ENCODE results near the gene HELZ. TPM values are rescaled to one million over a fixed set of nuclear protein-coding genes. Genes with fewer than 3 reads are reported as not detected.

HELZ gene
- total RNA-seq, 1 donor = 29.4 TPM

DNA sequence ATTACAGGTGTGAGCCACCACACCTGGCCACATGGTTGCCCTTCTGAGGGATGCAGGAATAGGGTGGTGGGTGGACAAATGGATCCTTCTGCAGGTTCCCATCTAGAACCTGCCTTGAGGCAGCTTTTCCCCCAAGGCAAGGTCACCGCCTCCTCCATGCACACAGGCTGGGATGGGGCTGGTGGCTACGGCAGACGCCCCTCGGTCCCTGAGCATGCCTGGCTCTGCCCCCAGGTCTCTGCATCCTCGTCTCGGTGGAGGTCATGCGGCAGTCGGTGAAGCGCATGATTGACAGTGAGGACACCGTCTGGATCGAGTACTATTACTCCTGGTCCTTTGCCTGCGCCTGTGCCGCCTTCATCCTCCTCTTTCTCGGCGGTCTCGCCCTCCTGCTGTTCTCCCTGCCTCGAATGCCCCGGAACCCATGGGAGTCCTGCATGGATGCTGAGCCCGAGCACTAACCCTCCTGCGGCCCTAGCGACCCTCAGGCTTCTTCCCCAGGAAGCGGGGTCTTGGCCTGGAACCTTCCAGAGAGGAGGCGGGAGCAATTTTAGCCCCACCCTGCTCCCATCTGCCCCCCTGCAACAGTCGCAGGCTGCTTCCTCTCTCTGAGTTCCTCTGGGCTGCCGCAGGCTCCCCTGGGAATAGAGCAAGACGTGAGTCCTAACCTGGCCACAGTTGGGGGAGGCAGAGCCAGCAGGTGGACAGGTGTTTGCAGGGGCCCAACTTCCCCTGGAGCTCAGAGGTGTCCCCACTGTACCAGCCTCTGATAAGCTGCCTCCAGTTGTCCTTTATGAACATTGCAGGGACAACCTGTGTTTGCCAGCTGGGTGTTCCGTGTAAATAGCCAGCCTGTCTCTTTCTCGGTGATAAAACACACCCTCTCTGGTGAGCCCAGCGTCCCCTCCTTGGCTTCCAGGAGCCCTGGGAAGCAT lies 188.9 kb downstream of the HELZ start:
- no peak for DNase-seq (ENCODE audit: low read depth in 2 of 3, low spot score in 2 of 3)

GRCh38 chr17:67055041-67055443 lies 190.0 kb downstream of the HELZ start:
- no peak for DNase-seq (ENCODE audit: low read depth in 2 of 3, low spot score in 2 of 3)

- DNase-seq (ENCODE audit: low read depth in 2 of 3, low spot score in 2 of 3) = no peak
Measured at GRCh38 chr17:67054608-67055007, 190.4 kb downstream of the HELZ start.

DNA sequence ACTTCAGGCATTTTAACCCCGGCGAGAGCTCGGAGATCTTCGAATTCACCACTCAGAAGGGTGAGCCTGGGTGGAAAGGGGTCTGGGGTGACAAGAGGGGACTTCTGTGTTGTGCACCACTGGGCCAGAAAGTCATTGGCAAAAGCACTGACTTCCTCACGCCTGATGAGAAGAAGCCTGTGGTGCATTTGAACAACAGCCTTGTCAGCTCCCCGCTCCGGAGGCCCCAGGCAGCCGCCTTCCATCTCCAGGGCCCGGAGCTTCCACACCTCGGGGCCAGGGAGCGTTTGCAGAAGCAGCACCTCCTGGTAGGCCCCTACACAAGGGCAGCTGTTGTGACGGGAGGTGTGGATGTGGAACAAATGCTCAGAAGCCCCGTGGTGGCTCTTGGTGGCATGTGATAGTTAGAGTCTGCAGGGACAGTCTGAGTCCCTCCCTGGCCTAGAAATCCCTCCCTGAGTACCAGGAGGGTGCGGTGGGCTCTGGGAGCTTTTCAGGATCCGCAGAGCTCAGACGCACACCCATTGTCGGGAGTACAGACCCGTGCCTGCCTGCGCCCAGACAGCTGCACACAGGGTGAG lies 190.9 kb downstream of the HELZ start:
- no peak for DNase-seq (ENCODE audit: low read depth in 2 of 3, low spot score in 2 of 3)

- no peak for DNase-seq (ENCODE audit: low read depth in 2 of 3, low spot score in 2 of 3)
Measured at GRCh38 chr17:67053438-67054000, 191.5 kb downstream of the HELZ start.

DNA sequence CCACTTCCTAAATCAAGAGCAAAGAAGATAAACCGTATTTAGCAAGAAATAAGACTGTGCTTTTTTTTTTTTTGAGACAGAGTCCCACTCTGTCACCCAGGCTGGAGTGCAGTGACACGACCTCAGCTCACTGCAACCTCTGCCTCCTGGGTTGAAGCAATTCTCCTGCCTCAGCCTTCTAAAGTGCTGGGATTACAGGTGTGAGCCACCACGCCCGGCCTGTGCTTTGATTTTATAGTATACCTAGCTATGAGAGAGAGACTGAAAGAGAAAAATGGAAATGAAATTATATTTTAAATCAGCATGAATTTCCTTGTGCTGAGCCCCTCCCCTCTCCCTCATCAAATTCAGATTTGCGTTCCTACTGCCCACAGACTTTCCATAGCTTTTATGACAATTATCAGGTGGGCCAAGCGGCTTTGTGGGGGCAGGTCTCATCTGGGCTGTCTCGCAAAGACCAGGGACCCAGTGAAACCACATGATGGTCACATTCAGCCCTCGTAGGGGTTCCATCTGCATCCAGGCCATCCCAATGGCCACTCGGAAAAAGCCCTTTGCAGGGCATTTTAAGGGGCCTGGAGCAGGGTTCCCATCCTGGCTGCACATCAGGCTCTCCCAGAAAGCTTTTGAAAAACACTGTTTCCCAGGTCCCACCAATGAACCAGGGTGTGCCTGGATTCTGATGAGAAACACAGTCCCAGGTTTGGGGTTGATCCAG lies 192.1 kb downstream of the HELZ start:
- DNase-seq (ENCODE audit: low read depth in 2 of 3, low spot score in 2 of 3) = no peak

DNA sequence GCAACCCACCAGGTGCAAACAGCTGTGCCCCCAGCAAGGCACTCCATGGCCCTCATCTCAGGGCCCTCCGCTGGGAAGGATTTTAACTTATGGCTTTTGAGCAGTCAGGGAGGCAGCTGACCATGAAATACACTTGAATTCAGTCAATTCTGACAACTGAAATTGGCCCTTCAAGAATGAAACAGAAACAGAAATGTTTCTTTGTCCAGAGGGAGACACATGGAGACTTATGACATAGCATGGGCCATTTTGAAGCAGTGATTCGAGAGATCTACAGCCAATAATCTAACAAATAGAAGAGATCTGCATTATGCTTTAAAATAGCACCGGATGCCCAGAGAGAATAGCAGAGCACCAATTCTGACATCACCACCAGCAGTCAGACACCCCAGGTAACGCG lies 193.2 kb downstream of the HELZ start:
- DNase-seq (ENCODE audit: low read depth in 2 of 3, low spot score in 2 of 3) = no peak

DNA sequence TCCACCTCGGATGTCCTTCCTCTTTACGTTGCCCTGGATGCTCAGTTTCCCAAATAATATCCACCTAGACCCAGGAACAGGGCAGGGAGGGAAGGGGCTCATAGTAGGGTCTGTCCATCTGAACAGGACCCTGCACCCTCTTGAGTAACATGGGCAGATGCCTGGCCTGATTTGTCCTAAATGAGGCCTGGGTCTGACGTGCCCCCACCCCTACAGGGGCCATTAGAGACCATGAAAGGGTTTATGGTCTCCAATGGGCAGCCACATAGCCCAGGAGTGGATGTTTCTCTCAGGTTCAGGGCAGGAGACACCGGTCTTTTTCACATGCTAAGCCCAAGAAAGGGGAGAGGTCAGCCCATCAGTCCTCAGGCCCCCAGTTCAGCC lies 193.8 kb downstream of the HELZ start:
- no peak for DNase-seq (ENCODE audit: low read depth in 2 of 3, low spot score in 2 of 3)

DNA sequence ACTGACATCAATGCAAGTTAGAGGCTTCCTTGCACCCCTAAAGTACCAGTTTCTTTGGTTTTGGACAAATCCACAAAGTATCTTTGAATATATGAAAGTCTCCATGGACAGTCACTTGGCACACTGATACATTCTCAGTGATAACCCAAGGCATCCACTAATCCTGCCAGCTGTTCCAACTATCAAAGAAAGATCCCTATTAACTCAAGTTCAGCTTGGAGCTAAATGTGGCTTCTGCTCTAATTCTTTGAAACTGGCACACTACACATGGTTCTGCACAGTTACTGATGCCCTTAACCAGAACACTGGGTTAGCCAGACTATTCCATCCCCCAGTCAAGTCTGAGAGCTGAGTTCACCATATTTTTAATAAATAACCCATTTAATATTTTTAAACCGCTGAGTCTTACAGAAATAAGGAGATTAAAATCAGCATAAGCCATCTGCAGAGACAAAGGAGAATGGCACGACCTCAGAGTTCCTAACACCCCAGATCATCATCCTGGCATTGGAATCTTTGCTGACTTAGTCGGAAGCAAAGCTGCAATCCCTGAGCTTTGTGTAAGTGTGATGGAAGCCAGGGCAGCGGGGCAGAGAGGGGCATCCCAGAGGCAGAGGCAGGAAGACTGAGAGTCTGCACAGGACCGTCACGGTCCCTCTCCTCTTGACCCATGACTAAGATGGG lies 194.4 kb downstream of the HELZ start:
- DNase-seq (ENCODE audit: low read depth in 2 of 3, low spot score in 2 of 3) = no peak

DNA sequence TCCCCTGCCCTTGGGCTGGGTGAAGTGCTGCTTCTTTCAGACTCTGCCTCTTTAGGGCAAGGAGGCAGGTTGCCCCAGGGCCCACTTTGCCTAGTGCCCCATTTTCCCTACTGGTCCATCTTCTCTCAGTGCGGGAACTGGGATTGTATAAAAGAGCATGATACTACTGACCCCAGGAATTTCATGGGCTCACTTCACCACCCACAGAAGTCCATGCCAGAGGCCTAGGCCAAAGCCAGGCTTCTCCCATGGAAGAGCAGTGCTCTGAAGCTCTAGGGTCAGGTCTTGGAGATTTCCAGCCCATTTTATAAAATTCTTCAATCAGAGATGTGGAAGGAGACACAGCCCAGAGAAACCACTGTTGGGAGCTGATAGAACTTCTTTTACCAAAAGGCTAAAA lies 194.9 kb downstream of the HELZ start:
- no peak for DNase-seq (ENCODE audit: low read depth in 2 of 3, low spot score in 2 of 3)

DNA sequence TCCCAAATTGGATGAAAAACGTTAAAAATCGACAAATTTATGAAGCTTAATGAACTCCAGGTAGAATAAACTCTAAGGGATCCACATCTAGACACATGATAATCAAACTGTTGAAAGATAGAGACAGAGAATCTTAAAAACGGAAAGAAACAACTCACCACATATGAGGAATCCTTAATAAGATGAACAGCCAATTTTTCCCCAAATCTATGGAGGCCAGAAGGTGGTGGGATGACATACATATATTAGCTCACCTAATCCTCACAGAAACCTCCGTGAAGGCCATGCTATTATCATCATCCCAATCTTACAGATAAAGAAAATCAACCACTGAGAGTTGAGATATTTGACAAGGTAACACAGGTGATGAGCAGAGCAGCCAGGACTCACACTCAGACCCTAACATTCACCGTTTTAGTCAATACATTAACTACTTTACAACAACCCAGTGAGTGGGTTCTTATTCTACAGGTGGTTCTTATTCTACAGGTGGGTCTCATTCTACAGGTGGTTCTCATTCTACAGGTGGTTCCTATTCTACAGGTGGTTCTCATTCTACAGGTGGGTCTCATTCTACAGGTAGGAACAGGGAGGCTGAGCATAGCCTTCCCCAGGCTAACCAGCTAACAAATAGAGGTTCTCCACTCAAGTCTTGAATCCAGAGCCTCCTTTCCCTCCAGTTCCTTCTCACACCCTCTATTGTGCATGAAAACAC lies 195.8 kb downstream of the HELZ start:
- DNase-seq (ENCODE audit: low read depth in 2 of 3, low spot score in 2 of 3) = no peak

DNA sequence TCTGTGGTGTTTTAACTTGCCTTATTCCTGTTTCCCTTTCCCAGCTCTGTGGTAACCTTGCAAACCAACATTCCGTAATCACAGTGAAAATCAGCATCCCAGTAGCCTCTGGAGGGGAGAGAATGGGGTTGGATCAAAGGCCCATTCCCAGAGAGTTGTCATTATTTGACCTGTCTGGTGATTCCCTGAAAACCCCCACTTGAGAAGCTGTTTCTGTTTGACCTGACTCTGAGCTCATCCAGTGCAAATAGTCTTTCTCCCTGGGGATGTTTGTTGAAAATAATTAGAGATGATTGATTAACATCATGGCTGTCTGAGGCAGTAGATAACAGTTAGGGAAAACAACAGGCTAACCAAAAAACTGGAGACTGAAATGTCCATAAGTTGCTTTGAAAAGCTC lies 197.6 kb downstream of the HELZ start:
- DNase-seq (ENCODE audit: low read depth in 2 of 3, low spot score in 2 of 3) = no peak

- no peak for DNase-seq (ENCODE audit: low read depth in 2 of 3, low spot score in 2 of 3)
Measured at GRCh38 chr17:67046398-67046797, 198.6 kb downstream of the HELZ start.

- no peak for DNase-seq (ENCODE audit: low read depth in 2 of 3, low spot score in 2 of 3)
Measured at GRCh38 chr17:67044940-67045339, 200.1 kb downstream of the HELZ start.

GRCh38 chr17:67044016-67044772 lies 200.8 kb downstream of the HELZ start, which contains the start of gene CACNG1:
TSS of gene CACNG1 (plus strand) at chr17:67044554. CDS start at chr17:67044661, 107 bp downstream.
- no peak for DNase-seq (ENCODE audit: low read depth in 2 of 3, low spot score in 2 of 3)

DNA sequence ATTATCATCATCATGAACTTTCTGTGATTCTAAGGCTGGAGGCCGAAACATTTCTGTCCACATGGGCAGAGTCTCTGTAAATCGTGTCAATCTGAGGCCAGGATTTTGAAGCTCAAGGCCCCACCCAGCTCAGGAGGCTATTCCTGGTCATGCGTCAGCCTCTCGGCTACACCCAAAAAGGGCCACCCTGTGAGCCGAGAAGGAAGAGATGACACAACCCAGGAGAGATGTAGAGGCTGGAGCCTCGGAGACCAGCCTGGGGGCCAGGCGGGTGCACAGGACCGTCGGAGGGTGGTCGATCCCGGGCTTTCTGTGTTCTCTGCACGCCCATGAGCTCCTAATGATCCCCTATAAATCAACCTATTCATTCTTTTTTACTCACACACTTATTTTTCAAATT lies 201.7 kb downstream of the HELZ start:
- DNase-seq (ENCODE audit: low read depth in 2 of 3, low spot score in 2 of 3) = no peak

DNA sequence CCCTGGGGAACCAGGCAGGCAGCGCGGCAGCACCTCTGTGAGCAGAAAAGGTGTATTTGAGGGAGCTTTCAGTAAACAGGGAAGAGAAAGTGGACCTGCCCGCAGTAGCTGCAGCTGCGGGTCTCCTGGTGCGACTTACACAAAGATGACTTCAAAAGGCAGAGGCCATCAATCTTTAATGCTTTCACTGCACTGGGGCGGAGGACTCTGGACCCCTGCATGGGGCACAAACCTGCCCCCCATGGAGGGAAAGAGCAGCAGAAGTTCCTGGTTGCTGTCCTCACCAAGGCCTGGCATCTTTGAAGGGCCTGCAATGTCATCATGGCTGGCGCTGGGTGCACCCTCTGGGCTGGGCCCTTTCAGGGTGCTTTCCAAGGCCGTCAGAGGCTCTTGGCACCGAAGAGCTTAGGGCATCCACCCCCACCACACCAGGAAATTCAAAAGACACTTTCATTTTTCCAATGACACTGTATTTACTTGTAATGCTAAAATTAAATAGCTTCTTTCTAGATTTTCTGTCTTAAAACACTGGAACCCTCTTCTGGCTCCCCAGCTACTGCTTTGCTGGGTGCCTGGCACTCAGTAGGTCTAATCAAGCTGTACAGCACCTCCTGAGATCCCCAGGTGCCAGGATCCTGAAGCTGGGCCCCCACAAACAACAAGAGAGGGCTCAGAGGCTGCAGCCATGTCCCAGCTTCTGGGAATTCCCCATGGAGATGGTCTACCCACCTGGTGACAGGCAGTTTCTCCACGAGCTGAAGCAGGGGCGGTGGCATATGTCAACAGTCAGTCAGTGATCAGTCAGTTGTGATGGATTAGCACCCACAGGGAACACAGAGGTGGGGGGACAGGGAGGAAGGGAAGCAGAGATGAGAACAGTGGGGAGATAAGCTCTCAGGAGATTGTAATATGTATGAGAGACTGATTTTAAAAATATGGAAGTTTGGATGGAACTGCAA lies 202.8 kb downstream of the HELZ start:
- DNase-seq (ENCODE audit: low read depth in 2 of 3, low spot score in 2 of 3) = no peak

- DNase-seq (ENCODE audit: low read depth in 2 of 3, low spot score in 2 of 3) = no peak
Measured at GRCh38 chr17:67041531-67041930, 203.5 kb downstream of the HELZ start.

Measured in hematopoietic multipotent progenitor cell (in vitro differentiated cells).